ENCODE data around the gene SELENOI. TPM values are rescaled to one million over a fixed set of nuclear protein-coding genes. Genes with fewer than 3 reads are reported as not detected.

The SELENOI gene
- total and polyA plus RNA-seq, 10 of the 15 experiments (the other 5 are each of a cell fraction or from before 2014, with no cell fraction given) = 5.2 to 31.4 (median 17.4) TPM

DNA sequence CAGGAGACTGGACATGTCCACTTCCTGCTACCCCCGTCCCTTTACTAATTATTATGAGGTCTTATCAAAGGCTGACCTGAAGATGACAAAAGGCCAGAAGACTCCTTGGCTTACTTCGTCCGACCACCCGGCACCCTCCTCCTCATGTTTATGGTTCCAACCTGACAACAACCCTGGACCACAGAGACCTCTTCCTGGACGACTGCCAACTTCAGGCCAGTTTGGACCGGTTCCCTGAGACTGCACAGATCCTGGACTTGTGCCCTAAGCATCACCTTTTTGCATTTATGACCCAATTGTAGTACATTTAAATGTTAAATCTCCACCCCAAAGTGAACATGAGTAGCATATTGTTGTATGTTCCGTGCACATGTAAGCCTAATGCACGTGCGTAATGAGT is 61.6 kb downstream of the SELENOI start:
- DNase-seq (ENCODE audit: low read depth, low spot score) (no peak), ATAC-seq (no peak), FAIRE-seq (no peak)
- Histone ChIP-seq H3K4me3 (no peak overlapping the region), H2AFZ (ENCODE audit: control insufficient read depth, low read depth, low read length) (no peak overlapping the region), H3K4me2 (ENCODE audit: control insufficient read depth, insufficient read depth) (no peak overlapping the region), H3K27ac (ENCODE audit: control insufficient read depth, insufficient read depth) (no peak overlapping the region), H3K27me3 (replicated peaks in 1 of 2; ENCODE audit: control insufficient read depth in 2 of 2, insufficient read depth in 2 of 2, low read length in 1 of 2) (no peaks in the 10 kb centered on the region), H3K36me3 (ENCODE audit: control insufficient read depth in 2 of 2, insufficient read depth in 2 of 2, low read length in 1 of 2) (no peaks in the 10 kb centered on the region), H3K4me1 (ENCODE audit: control insufficient read depth, insufficient read depth, low read length) (peaks cover 10% of the 10 kb centered on the region), H4K20me1 (ENCODE audit: control insufficient read depth, insufficient read depth) (no peaks in the 10 kb centered on the region), H3K9ac (ENCODE audit: control insufficient read depth, insufficient read depth, low read length) (no peak overlapping the region), H3K79me2 (ENCODE audit: control insufficient read depth, insufficient read depth, low read length) (no peaks in the 10 kb centered on the region), H3K9me3 (replicated peaks; ENCODE audit: control insufficient read depth, insufficient read depth, low read length) (no peaks in the 10 kb centered on the region)
- SMC1A ChIA-PET (ENCODE audit: uncharacterized antibody, unreplicated experiment) = no interaction called here
- intact Hi-C loops (cut with micrococcal nuclease; ENCODE audit: unreplicated experiment) = no loop called here
- BruUV-seq (replicated peaks) = no TSS peak
- POLR2A ChIA-PET = no interaction called here
- WGBS (ENCODE audit: insufficient coverage, insufficient replicate concordance, low lambda C conversion rate, missing lambda C conversion rate) = 74% methylated on average over 9 of the region's 9 CpGs
- CTCF ChIA-PET = no interaction called here
- RAD21 ChIA-PET (ENCODE audit: unreplicated experiment) = no interaction called here
- in situ Hi-C loops (cut with MboI) = no loop called here
- TF ChIP-seq KAT2A (conservative IDR thresholded peaks at IDR 0.05; ENCODE audit: control insufficient read depth, low read depth, low read length) = no peak
- TF ChIP-seq PML (IDR thresholded peaks at IDR 0.05; ENCODE audit: low read length) = no peak
- TF ChIP-seq SREBF1 (IDR thresholded peaks at IDR 0.05; ENCODE audit: low read length) = no peak
- TF ChIP-seq, protein P1, sequence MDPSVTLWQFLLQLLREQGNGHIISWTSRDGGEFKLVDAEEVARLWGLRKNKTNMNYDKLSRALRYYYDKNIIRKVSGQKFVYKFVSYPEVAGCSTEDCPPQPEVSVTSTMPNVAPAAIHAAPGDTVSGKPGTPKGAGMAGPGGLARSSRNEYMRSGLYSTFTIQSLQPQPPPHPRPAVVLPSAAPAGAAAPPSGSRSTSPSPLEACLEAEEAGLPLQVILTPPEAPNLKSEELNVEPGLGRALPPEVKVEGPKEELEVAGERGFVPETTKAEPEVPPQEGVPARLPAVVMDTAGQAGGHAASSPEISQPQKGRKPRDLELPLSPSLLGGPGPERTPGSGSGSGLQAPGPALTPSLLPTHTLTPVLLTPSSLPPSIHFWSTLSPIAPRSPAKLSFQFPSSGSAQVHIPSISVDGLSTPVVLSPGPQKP (IDR thresholded peaks at IDR 0.05; ENCODE audit: low read depth, low read length) = no peak

DNA sequence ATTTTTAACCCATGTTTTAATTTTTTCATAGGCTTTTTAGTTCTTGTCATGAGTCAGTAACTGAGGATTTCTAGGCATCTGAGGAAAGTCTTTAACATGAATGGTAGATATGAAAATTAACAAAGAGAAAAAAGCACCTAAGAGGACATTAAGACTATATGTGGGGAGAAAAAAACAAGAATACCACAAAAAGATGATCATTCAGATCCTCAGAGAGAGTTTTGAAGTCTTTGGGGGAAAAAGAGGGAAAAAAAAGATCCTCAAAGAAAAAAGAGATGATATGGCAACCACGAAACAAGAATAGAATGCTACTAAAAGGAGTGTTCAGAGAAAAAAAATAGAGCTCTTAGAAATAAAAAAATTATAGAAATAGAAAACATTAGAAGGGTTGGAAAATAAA is 63.8 kb downstream of the SELENOI start:
- 33% methylated on average over 1 of the region's 1 CpG for WGBS (ENCODE audit: insufficient coverage, insufficient replicate concordance, low lambda C conversion rate, missing lambda C conversion rate)
- H3K4me2 ChIP-seq (ENCODE audit: control insufficient read depth, insufficient read depth) = no peak overlapping the region
- ChIA-PET RAD21 (ENCODE audit: unreplicated experiment) (no interaction called here), SMC1A (ENCODE audit: uncharacterized antibody, unreplicated experiment) (interaction anchor here (0.8 kb wide), 1 partner anchor 271 kb away, joined by 3 read pairs; no protein-coding TSS in a partner anchor), POLR2A (interaction anchor here (0.7 kb wide), 1 partner anchor 319 kb away, joined by 3 read pairs; no protein-coding TSS in a partner anchor), CTCF (interaction anchor here (1.1 kb wide), 1 partner anchor 15 kb away, joined by 3 read pairs; no protein-coding TSS in a partner anchor)
- FAIRE-seq (no peak), DNase-seq (ENCODE audit: low read depth, low spot score) (no peak), ATAC-seq (no peak)
- H4K20me1 ChIP-seq (ENCODE audit: control insufficient read depth, insufficient read depth) = no peaks in the 10 kb centered on the region
- H3K27me3 ChIP-seq (replicated peaks in 1 of 2; ENCODE audit: control insufficient read depth in 2 of 2, insufficient read depth in 2 of 2, low read length in 1 of 2) = no peaks in the 10 kb centered on the region
- no peaks in the 10 kb centered on the region for H3K9me3 ChIP-seq (replicated peaks; ENCODE audit: control insufficient read depth, insufficient read depth, low read length)
- TF ChIP-seq SIN3A (IDR thresholded peaks at IDR 0.05; ENCODE audit: low read depth, low read length) (no peak), ZNF24 (IDR thresholded peaks at IDR 0.05) (no peak)
- no TSS peak for BruUV-seq (replicated peaks)
- no peaks in the 10 kb centered on the region for H3K36me3 ChIP-seq (ENCODE audit: control insufficient read depth in 2 of 2, insufficient read depth in 2 of 2, low read length in 1 of 2)
- no peak overlapping the region for H3K27ac ChIP-seq (ENCODE audit: control insufficient read depth, insufficient read depth)
- H3K9ac ChIP-seq (ENCODE audit: control insufficient read depth, insufficient read depth, low read length) = no peak overlapping the region
- intact Hi-C loops (cut with micrococcal nuclease; ENCODE audit: unreplicated experiment) (no loop called here), in situ Hi-C loops (cut with MboI) (no loop called here)
- peaks cover 10% of the 10 kb centered on the region for H3K4me1 ChIP-seq (ENCODE audit: control insufficient read depth, insufficient read depth, low read length)
- no peak overlapping the region for H3K4me3 ChIP-seq
- no peak overlapping the region for H2AFZ ChIP-seq (ENCODE audit: control insufficient read depth, low read depth, low read length)
- no peaks in the 10 kb centered on the region for H3K79me2 ChIP-seq (ENCODE audit: control insufficient read depth, insufficient read depth, low read length)
